Measurements from ENCODE around the gene PFDN1.

- no peak for TF ChIP-seq CTCF (IDR thresholded peaks at IDR 0.05)
- TF ChIP-seq POLR2AphosphoS5 (IDR thresholded peaks at IDR 0.05; ENCODE audit: low read depth, low read length) = no peak
- no peak for TF ChIP-seq TCF7L2 (IDR thresholded peaks at IDR 0.05; ENCODE audit: low read depth, low read length)
These were observed 15.9 kb upstream of the PFDN1 start for GRCh38 chr5:140318792-140319191.
